Right lobe of liver (tissue), 4 donors: ENCODE results near the gene TMEM215.

Experiments used
- POLR2A ChIP-seq: fragments of 450-650 bp; IDR thresholded peaks from one replicate; pipeline ENCODE4 v1.6.1; 2017; ENCODE audit warnings: antibody characterized with exemption, mild to moderate bottlenecking
- TF ChIP-seq, protein P1 (sequence below), 4 donors: fragments of 200-600 bp in 3 of 4; fragments of 450-650 bp in 1 of 4; IDR thresholded peaks; one replicate each; pipeline versions ENCODE4 v1.5.1 to v1.8.0; 2016 to 2022; ENCODE audit warnings: antibody characterized with exemption in 4 of 4, mild to moderate bottlenecking in 2 of 4
- donor health status: DM: no; HTN: no; CAD: no.
- donor health status: DM: no; HTN: no; CAD: no.
- donor health status: DM: no; HTN: yes; CAD: no.

- no peak for TF ChIP-seq POLR2A
- TF ChIP-seq, protein P1, sequence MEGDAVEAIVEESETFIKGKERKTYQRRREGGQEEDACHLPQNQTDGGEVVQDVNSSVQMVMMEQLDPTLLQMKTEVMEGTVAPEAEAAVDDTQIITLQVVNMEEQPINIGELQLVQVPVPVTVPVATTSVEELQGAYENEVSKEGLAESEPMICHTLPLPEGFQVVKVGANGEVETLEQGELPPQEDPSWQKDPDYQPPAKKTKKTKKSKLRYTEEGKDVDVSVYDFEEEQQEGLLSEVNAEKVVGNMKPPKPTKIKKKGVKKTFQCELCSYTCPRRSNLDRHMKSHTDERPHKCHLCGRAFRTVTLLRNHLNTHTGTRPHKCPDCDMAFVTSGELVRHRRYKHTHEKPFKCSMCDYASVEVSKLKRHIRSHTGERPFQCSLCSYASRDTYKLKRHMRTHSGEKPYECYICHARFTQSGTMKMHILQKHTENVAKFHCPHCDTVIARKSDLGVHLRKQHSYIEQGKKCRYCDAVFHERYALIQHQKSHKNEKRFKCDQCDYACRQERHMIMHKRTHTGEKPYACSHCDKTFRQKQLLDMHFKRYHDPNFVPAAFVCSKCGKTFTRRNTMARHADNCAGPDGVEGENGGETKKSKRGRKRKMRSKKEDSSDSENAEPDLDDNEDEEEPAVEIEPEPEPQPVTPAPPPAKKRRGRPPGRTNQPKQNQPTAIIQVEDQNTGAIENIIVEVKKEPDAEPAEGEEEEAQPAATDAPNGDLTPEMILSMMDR (IDR thresholded peaks at IDR 0.05): no peak
Measured at GRCh38 chr9:32823101-32823500, 39.8 kb downstream of the TMEM215 start.
